DMS153 (cell line): Measurements from ENCODE around the gene FSIP1.
A peak's percentile ranks its signal among the peaks of the same experiment; 100 is the strongest.
"Not testable (repeated sequence)": the region's sequence is repeated elsewhere in the genome, so short reads cannot be mapped to it uniquely, and the experiment has no call there.

Experiments
- DNase-seq: peaks from one replicate; lab custom pipeline; 2025; lab: John Stamatoyannopoulos, UW

FSIP1 gene

GRCh38 chr15:39782441-39783138, at the start of gene FSIP1:
TSS of gene FSIP1 (minus strand) at chr15:39782841. CDS start at chr15:39776524, 6,317 bp downstream.
- peak; percentile 63 for DNase-seq

DNA sequence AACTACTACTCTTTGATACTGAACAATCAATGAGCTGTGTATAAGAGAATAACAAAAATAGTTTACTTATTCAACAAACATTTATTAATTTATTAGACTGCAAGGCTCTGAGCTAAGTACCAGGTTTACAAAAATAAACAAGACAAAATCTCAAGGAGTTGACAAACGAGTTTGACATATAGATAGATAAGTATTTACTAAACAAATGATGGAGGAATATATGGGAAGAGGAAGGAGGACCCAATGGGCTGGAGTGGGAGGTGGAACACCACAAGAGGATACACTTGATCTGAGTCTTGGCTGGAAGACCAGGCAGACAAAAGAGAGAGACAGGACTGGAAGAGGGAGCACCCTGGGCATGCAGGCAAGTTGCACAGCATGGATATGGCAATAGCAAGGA, 47.5 kb upstream of the FSIP1 start:
- DNase-seq = no peak

DNA sequence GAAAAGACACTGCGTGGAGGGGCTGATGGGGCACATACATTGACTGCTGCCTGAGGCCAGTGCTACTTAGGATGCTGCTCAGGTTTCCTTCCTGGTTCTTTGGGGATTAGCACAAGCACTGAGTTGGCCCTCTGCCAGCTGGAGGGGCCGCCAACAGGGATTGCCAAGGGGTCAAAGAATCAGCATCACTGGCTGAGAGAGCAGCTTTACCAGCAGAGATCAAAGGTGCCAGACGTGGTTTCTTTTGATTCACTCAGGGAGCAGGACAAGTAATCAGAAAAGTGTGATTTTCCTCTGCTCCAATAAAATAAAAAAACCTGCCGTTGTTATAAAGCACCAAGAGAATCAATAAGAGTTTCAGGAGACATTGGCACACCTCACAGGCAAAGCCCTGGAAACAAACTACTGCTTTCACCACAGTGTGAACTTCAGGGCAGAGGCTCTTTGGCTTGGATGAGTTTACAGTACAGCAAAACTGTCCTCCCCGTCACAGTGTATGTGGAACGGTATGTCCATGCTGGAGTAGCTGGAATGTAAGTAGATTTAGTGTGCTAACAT, 45.8 kb upstream of the FSIP1 start:
- no peak for DNase-seq

GRCh38 chr15:39826975-39827374, 44.3 kb upstream of the FSIP1 start:
- DNase-seq = no peak

DNA sequence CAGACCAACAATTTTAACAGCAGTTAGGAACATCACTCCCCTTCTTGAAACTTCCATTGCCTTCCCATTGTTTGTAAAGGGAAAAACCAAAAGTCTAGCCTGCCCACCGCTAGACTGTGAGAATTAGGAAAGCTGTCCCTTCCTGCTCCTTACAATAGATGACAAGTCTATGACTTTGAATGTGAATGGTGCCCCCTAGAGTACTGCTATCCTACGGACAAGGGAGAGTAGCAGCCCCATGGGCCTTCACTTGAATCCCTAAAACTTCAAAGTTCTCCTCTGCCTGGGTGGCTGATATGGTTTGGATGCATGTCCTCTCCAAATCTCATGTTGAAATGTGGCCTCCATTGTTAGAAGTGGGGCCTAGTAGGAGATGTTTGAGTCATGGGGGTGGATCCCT, 41.0 kb upstream of the FSIP1 start:
- no peak for DNase-seq

DNA sequence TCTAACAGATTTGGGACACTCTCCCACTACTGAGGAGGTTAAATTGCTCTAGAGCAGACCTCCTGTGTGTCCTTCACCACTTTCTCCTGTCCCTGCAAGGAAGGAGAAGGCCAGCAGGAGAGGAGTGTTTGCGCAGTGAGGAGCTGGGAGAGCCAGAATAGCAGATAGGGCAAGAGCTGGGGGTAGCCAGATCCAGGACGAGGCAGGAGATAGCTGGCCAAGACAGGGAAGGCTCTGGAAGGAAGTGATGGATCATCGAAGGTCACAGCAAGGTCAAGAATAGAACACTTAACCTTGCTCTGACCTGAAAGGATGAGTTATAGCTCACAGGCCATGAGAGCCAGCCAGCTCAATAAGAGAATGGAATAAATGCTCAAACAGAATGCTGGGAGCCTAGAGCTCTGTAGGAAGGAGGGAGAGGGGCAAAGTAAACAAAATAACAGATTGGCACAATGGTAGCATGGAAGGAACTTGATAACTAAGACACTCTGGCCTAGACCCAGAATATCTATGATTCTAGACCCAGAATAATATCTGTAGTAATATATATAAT, 37.5 kb upstream of the FSIP1 start:
- no peak for DNase-seq

DNA sequence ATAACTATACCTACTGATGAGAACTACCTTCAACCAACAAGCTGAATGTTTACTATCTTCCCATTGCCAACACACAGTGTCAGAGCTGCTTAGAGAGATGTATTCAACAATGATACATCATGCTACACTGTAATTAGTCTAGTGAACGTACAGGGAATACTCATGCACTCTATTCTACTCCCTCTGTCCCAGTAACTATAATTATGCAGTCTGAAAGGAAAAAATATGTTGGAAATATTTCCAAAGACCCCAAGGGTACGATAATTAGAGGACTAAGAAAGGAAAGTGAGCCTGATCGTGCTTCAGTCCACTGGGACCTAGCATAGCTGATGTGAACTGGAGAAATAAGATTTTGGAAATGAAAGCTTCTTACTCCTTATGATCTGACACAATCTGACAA, 36.9 kb upstream of the FSIP1 start:
- DNase-seq = no peak

GRCh38 chr15:39817892-39818291, 35.3 kb upstream of the FSIP1 start:
- no peak for DNase-seq

DNA sequence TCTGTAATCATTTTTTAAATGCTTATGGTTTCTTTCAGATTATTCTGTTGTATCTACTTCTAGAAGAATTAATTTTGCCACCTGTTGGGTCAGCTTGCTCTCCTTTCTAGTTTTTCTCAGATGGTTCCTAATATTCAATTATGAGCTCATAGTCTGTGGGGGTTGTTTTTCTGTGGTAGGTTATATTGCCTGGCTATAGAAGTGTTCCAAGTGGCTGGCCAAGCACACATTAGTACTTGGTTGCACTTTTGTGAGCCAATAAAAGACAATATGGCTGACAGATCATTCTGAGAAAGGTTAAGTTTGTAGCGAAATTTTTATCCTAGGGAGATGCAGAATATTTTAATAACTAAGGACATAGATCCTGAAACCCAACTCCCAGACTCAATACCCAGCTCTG, 31.8 kb upstream of the FSIP1 start:
- DNase-seq = no peak

DNA sequence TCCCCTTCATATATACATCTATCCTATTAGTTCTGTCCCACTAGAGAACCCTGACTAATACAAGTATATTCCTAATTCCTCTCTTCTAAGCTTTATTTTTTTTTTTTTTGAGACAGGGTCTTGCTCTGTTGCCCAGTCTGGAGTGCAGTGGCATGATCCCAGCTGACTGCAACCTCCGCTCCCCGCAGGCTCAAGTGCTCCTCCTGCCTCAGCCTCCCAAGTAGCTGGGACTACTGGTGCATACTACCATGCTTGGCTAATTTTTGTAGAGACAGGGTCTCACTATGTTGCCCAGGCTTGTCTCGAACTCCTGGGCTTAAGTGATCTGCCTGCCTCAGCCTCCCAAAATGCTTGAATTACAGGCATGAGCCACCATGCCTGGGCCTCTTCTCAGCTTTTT, 30.0 kb upstream of the FSIP1 start:
- DNase-seq = not testable (repeated sequence)

DNA sequence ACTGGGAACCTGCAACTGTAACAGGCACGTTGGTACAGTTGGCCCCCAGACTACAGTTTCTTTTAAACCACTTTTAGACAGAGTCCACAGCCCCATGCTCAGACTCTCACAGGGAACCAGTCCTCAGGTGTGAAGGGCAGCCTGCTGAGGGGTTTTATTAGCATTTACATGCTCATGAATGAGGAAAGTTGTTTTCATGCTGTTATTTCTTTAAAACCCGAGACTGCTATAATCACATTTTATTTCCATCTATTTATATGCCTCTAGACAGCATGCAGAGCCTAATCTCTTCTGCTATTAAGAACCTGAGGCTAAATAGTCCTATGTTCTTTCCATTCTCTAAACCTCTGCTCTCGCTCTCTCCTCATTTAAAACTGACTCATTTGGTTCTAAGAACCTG, 26.3 kb upstream of the FSIP1 start:
- no peak for DNase-seq

GRCh38 chr15:39807791-39808190, 25.1 kb upstream of the FSIP1 start:
- DNase-seq = no peak

DNA sequence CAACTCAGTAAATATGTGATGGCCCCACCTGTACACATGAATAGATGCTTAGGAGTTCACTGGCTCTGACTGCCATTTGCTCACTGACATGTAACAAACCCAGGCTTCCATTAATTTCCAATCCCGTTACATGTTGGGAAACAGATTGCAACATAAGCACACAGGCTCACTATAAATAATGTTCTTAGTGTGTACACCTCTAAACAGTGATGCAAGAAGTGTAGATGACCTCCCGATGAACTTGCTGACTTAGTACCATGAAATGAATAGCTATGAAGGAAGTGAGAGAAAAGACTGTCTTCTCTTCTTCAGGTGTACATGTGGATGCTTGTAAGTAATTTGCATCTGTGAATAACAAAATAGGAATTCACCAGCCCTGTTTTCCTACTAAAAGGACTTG, 21.4 kb upstream of the FSIP1 start:
- no peak for DNase-seq

- no peak for DNase-seq
These were observed 20.4 kb upstream of the FSIP1 start for GRCh38 chr15:39803016-39803415.

GRCh38 chr15:39801641-39802309, 19.1 kb upstream of the FSIP1 start:
- DNase-seq = no peak

DNA sequence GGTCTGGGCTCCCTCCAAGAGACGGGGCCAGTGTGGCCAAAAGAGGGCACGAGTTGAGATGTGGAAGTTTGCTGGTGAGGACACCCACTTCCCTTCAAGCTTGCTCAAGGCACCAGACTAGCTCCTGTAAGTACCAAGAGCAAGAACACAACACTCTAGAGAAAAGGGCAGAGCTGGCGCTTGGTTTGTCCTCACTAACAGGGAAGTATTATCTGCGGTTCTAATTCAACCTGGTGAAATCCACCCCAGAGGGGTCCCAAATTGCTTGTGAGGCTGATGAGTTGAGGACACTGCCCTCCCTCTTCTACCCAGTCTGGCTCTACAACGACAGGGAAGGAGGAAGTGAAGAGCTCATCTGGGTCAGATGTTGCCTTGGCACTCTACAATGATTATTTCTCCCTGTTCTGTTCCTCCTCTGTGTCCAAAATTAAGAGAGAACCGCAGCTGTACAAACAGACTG, 16.9 kb upstream of the FSIP1 start:
- DNase-seq = no peak

GRCh38 chr15:39798382-39798781, 15.7 kb upstream of the FSIP1 start:
- no peak for DNase-seq

DNA sequence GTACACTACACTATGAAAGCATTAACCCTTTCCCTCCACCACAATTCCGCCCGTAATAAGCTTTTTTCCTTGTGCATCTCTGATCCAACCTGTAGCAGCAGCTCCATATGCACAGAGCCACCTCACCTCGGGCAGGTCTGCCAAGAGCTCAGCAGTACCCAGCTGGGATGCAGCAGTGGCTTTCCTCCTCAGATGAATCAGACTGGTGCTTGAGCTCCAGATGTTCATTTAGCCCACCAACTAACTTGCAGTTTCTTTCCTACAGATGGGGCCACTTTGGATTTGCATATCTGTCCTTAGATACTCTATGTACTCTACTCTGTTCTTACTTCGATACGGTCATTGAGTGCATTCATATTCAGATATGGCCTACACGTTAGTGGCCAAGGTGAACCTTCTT, 14.8 kb upstream of the FSIP1 start:
- DNase-seq = no peak

DNA sequence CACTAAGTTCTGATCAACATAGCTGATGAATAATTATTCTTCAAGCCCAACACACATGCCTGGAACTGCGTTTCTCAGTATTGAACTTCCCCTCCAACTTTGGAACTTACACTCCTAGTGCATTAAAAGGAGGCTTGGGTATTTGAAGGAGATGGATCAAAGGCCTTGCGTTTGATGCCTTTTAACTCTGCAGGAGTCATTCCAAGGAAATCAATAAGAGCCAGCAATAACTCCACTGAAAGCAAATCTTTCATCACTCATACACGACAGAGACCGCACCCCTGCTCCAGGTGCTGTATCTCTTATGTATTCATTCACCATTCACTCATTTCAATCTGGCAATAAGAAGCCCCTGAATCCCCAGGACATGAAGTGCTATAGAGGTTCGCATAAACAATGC, 14.0 kb upstream of the FSIP1 start:
- DNase-seq = no peak

- DNase-seq = no peak
These were observed 12.8 kb upstream of the FSIP1 start for GRCh38 chr15:39795486-39795885.

DNA sequence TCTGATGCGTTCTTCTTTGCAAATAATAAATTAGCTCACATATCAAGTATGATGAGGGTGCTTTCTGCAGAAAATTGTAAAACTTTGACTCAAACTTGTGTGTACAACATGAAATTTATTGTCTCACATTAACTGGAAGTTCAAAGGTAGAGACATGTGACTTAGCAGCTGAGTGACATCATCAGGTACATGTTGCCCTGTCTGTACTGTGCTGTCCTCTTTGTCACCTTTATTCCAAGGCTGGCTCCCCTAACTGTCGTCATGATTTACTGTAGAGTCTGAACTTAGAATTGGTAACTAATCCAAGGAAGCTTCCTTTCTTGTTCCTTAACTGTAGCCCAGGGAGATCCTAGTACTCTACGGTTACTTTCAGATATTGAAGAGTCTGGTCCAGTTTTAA, 12.3 kb upstream of the FSIP1 start:
- DNase-seq = no peak

DNA sequence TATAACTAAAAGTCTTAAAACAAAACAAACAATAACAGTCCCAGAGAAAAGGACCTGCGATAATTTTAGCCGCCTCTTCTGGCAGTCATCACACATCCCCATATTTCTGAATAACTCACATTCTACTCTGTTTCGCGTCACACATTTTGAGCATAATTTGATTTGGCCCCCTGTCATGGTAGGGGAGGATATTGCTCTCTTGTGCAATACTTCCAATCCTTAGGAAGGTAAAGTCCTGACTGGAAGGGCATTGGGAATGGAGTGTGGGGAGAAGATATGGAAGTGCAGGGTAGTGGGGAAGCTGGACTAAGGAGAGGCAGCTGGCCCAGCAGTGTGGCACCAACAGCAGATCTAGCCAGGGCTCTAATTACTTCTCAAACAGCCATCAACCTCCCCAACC, 11.3 kb upstream of the FSIP1 start:
- DNase-seq = no peak

- DNase-seq = no peak
These were observed 10.2 kb upstream of the FSIP1 start for GRCh38 chr15:39792844-39793335.
